IPS DF 6.9 (cell line): ENCODE data around the gene SGMS1.

ENCODE experiments used
- DNase-seq: peaks from one replicate; pipeline ENCODE4 v3.0.0-alpha.2; 2013; ENCODE audit warnings: low read depth, low spot score
- H3K27ac ChIP-seq: one replicate; pipeline ENCODE4 v1.5.1; 2013; ENCODE audit warnings: low read length, control low read depth
- H3K27me3 ChIP-seq: 2 replicates; pipeline ENCODE4 v1.6.1; 2013; ENCODE audit warnings: mild to moderate bottlenecking, low read length; ENCODE audit not compliant: control insufficient read depth, insufficient read depth
- H3K36me3 ChIP-seq: 2 replicates; pipeline ENCODE4 v1.6.1; 2013; ENCODE audit warnings: low read length; ENCODE audit not compliant: control insufficient read depth, insufficient read depth
- H3K4me1 ChIP-seq: 2 replicates; pipeline ENCODE4 v1.6.1; 2013; ENCODE audit warnings: low read length; ENCODE audit not compliant: control insufficient read depth, insufficient read depth
- H3K4me3 ChIP-seq: 2 replicates; pipeline ENCODE4 v1.5.1; 2013; ENCODE audit warnings: mild to moderate bottlenecking, low read length
- H3K9me3 ChIP-seq: 2 replicates; pipeline ENCODE4 v1.6.1; 2013; ENCODE audit warnings: low read length, inconsistent platforms; ENCODE audit not compliant: control insufficient read depth, insufficient read depth
- WGBS: extraction: QIAGEN DNeasy Blood & Tissue Kit; methylation state at CpG from one replicate; pipeline ENCODE4 v1.1.7; 2013; ENCODE audit warnings: mixed read lengths, missing lambda C conversion rate; ENCODE audit not compliant: insufficient read length, insufficient coverage; 5-methylcytosine and 5-hydroxymethylcytosine counted together

SGMS1 gene

GRCh38 chr10:50622706-50623662, 772 bp downstream of the SGMS1 start:
- H3K36me3 ChIP-seq = no peaks in the 10 kb centered on the region
- H3K27ac ChIP-seq = no peak overlapping the region
- no peak for DNase-seq
- H3K4me3 ChIP-seq = peak overlapping the region; percentile 56
- H3K4me1 ChIP-seq = 0 out of 2 replicates have a peak, but pooled peaks cover 3% of the 10 kb centered on the region
- WGBS = no CpG with 5 or more reads among the region's 88 CpGs
- H3K9me3 ChIP-seq = no peaks in the 10 kb centered on the region
- H3K27me3 ChIP-seq = no peaks in the 10 kb centered on the region

- no peak for DNase-seq
- H3K36me3 ChIP-seq = no peaks in the 10 kb centered on the region
- no CpG with 5 or more reads among the region's 21 CpGs for WGBS
- no peaks in the 10 kb centered on the region for H3K27me3 ChIP-seq
- H3K4me3 ChIP-seq = peak overlapping the region; percentile 56; the same call in 1 of the 2 replicates
- H3K27ac ChIP-seq = no peak overlapping the region
- no peaks in the 10 kb centered on the region for H3K9me3 ChIP-seq
- H3K4me1 ChIP-seq = 0 out of 2 replicates have a peak, but pooled peaks cover 3% of the 10 kb centered on the region
Measured at GRCh38 chr10:50621968-50622705, 1.6 kb downstream of the SGMS1 start.

GRCh38 chr10:50620899-50621298, 2.9 kb downstream of the SGMS1 start:
- H3K36me3 ChIP-seq = no peaks in the 10 kb centered on the region
- H3K27ac ChIP-seq = no peak overlapping the region
- no peak for DNase-seq
- 0 out of 2 replicates have a peak, but pooled peaks cover 3% of the 10 kb centered on the region for H3K4me1 ChIP-seq
- no peaks in the 10 kb centered on the region for H3K9me3 ChIP-seq
- WGBS = no CpG with 5 or more reads among the region's 7 CpGs
- H3K4me3 ChIP-seq = no peak overlapping the region
- no peaks in the 10 kb centered on the region for H3K27me3 ChIP-seq

- Histone ChIP-seq H3K36me3 (no peaks in the 10 kb centered on the region), H3K9me3 (no peaks in the 10 kb centered on the region), H3K27ac (no peak overlapping the region), H3K4me3 (no peak overlapping the region), H3K27me3 (no peaks in the 10 kb centered on the region), H3K4me1 (peaks cover 3% of the 10 kb centered on the region; the same call in 1 of the 2 replicates)
- no peak for DNase-seq
- WGBS = no CpG with 5 or more reads among the region's 2 CpGs
Measured at GRCh38 chr10:50619882-50620281, 3.9 kb downstream of the SGMS1 start.

- Histone ChIP-seq H3K27ac (no peak overlapping the region), H3K36me3 (no peaks in the 10 kb centered on the region), H3K4me1 (peaks cover 9% of the 10 kb centered on the region), H3K4me3 (no peak overlapping the region), H3K9me3 (no peaks in the 10 kb centered on the region), H3K27me3 (no peaks in the 10 kb centered on the region)
- WGBS = no CpG with 5 or more reads among the region's 1 CpG
- no peak for DNase-seq
Measured at GRCh38 chr10:50619166-50619565, 4.6 kb downstream of the SGMS1 start.

- no peak overlapping the region for H3K27ac ChIP-seq
- no peak overlapping the region for H3K4me3 ChIP-seq
- DNase-seq = no peak
- WGBS = no CpG with 5 or more reads among the region's 3 CpGs
- H3K4me1 ChIP-seq = peaks cover 10% of the 10 kb centered on the region
- no peaks in the 10 kb centered on the region for H3K36me3 ChIP-seq
- H3K27me3 ChIP-seq = no peaks in the 10 kb centered on the region
- no peaks in the 10 kb centered on the region for H3K9me3 ChIP-seq
Measured at GRCh38 chr10:50618624-50619023, 5.1 kb downstream of the SGMS1 start.

GRCh38 chr10:50615658-50616057, 8.1 kb downstream of the SGMS1 start:
- no peak for DNase-seq
- Histone ChIP-seq H3K27me3 (no peaks in the 10 kb centered on the region), H3K27ac (no peak overlapping the region), H3K9me3 (no peaks in the 10 kb centered on the region), H3K4me1 (peaks cover 17% of the 10 kb centered on the region), H3K4me3 (no peak overlapping the region), H3K36me3 (no peaks in the 10 kb centered on the region)
- no CpG with 5 or more reads among the region's 2 CpGs for WGBS

GRCh38 chr10:50614444-50615137, 9.2 kb downstream of the SGMS1 start:
- H3K27ac ChIP-seq = no peak overlapping the region

GRCh38 chr10:50613726-50614443, 9.9 kb downstream of the SGMS1 start:
- DNase-seq = no peak
- Histone ChIP-seq H3K4me3 (no peak overlapping the region), H3K4me1 (peaks cover 17% of the 10 kb centered on the region), H3K9me3 (no peaks in the 10 kb centered on the region), H3K27me3 (no peaks in the 10 kb centered on the region), H3K36me3 (no peaks in the 10 kb centered on the region), H3K27ac (no peak overlapping the region)
- no CpG with 5 or more reads among the region's 4 CpGs for WGBS

More at GRCh38 chr10:50614444-50615137, 9.2 kb downstream of the SGMS1 start:
- no peaks in the 10 kb centered on the region for H3K9me3 ChIP-seq
- no peak overlapping the region for H3K4me3 ChIP-seq
- no peaks in the 10 kb centered on the region for H3K36me3 ChIP-seq
- H3K4me1 ChIP-seq = peaks cover 17% of the 10 kb centered on the region
- no CpG with 5 or more reads among the region's 7 CpGs for WGBS
- no peaks in the 10 kb centered on the region for H3K27me3 ChIP-seq
- no peak for DNase-seq
